ENCODE results near the gene OR2F1.

OR2F1 gene, protein sequence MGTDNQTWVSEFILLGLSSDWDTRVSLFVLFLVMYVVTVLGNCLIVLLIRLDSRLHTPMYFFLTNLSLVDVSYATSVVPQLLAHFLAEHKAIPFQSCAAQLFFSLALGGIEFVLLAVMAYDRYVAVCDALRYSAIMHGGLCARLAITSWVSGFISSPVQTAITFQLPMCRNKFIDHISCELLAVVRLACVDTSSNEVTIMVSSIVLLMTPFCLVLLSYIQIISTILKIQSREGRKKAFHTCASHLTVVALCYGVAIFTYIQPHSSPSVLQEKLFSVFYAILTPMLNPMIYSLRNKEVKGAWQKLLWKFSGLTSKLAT

DNA sequence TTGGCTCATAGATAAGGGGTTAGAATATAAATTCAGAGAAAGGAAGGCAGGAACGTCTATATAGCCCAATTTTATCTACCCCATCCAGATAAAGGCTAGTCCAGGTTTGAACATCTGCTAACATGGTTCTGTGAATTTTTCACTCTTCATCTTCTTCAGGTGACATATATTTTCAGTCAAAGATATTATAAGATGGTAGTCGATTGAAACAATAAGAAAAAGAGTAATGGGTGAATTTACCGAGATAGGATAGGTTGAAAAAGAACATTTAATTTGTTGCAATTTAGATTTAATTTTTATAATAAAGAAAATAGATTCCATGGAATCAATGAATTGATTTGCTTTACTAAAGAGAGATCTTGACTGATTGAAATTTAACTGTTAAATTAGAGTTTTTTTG, at the start of gene OR2F1:
Gene OR2F1 (plus strand): TSS at position 301 of the 400 bp plus-strand sequence. CDS start 5,127 bp downstream, outside the sequence.
- no peak for DNase-seq

DNA sequence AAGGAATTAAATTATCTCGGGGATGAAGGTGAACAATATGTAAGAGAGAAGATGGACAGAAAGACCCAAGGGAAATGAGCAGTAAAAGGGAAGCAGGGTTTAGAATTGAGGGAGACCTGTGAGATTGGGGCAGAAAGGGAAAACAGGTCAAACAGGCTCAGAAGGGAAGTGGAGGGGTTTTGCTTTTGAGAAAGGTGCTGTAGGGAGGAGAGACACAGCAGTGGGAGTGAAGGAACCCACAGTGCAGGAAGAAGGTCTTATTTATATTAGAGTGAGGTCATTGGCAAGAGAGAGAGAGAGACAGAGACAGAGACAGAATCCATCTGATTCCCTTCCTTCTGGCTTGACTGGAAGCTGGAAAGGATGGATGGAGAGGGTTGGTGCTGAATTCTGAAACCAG, 49.1 kb upstream of the OR2F1 start:
- no peak for DNase-seq

DNA sequence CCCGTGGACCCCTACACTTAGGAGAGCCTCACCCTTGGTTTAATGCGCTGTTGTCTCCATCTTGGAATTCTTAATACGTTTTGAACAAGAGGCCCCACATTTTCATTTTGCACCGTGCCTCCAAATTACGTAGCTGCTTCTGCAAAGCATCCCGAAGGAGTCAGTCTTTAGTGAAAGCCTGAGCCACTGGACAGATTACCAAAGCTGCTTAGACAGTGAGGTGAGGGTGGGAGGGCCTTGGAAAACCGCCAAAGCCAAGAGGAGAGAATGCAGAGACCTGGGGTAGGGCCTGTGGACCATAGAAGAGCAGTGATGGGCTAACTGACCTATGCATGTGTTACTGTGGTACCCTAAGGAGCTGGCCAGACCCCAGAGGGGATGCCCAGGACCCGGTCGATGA, 48.5 kb upstream of the OR2F1 start:
- DNase-seq = no peak

DNA sequence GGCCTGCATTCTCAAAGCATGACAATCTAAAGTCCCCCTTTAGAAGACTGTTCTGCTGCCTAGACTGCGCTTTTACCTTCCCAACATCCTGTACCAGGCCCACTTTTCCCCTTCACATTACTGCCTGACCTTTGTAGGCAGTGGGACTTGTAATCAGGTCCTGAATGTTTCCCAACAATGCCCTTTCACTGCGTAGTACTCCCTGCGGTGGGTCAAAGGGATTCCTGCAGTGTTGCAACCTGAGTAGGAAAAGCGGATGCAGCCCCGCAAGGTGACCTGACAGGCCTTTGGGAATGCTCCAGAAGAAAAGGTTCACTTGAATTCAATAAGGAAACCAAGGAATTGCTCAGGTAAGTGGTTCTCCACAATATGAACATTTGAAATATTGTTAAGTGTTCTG, 47.7 kb upstream of the OR2F1 start:
- no peak for DNase-seq

DNA sequence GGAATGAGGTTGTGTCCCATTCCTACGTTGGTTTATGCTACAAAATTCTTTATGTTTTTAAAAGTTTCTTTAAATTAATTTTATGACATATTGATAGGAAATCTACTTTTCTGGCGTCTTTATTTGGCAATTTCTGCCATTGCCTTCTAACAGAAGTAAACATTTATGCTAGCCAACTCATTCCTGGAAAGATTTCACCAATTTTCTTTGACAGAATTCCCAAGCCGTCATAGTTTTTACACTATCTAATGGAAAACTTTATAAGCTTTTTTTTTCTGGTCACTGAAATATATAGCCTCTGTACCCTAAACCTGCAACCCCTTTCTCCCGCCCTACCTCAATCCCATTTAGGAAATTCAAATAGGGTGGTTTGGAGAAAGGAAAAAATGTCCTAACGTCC, 46.5 kb upstream of the OR2F1 start:
- no peak for DNase-seq

DNA sequence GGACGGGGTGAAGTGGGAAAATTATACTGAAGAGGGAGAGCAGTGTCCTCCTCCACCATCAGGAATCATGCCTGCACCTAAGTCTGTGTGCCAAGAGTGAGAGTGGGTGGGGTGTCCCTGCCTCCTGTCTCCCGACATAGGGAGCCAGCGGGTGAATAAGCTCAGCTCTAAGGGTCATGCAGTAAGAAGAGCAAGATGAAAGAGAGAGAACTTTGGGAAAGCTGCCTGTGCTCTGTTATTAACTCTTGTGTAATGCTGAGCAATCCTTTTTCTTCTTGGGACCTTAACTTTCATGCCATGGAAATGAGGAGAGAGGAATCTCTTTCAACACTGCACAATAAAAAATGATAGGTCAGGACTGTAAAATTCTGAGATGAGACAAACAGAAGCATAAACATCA, 44.8 kb upstream of the OR2F1 start:
- DNase-seq = no peak

DNA sequence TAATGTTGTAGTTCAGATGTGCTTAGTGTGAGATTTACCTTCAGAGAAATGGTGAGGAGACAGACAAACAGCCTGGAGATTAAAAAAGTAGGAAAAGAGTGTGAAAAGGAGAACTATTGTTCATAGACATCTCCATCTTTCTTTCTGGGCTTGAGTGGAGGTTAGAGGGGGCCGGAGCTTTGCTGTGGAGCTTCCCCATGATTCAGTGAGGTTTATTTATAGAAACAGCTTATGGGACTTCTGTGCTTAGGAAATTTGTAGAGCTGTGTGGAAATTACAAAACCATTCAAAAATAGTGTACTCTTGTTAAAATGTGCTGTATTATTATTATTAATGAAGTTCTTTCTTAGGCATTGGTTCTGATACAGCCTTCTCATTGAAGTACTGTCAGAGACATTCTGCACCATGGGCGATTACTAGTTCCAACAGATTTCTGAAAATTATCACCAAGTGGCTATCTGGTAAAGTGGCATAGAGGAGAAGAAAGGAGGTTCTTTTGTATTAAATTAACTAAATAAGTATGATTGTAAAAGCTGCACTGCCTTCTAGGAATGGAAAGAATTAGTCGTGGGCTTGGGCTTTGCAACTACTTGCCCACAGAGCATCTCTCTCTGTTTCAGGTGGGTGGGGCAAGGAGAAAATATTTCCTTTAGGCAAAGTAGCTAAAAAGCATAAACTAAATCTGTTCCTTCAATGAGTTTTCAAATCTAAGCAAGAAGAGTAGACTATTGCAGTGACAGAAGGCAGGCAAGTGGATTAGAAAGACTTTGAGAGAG, 44.0 kb upstream of the OR2F1 start:
- no peak for DNase-seq

DNA sequence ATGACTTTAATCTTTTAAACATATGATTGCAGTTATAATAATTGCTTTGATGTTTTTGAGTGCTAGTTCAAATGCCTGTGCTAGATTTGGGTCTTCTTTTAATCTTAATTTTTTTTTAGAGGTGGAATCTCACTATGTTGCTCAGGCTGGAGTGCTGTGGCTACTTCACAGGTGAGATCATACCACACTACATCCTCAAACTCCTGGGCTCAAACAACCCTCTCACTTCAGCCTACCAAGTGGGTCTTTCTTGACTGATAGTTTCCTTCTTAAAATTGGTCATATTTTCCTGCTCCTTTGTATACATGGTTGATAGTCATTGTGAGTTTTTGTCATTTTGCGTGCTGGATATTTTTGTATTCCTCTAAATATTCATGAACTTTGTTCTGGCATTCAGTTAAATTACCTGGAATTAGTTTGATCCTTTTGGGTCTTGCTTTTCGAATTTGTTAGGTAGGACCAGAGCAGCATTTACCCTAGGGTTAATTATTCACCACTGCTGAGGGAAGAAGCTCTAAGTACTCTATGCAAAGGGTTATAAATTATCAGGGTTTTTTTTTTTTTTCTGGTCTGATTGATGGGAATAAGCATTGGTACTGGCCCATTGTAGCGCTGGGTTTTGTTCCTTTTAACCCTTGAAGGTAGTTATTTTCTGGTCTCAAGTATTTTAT, 40.6 kb upstream of the OR2F1 start:
- no peak for DNase-seq

DNA sequence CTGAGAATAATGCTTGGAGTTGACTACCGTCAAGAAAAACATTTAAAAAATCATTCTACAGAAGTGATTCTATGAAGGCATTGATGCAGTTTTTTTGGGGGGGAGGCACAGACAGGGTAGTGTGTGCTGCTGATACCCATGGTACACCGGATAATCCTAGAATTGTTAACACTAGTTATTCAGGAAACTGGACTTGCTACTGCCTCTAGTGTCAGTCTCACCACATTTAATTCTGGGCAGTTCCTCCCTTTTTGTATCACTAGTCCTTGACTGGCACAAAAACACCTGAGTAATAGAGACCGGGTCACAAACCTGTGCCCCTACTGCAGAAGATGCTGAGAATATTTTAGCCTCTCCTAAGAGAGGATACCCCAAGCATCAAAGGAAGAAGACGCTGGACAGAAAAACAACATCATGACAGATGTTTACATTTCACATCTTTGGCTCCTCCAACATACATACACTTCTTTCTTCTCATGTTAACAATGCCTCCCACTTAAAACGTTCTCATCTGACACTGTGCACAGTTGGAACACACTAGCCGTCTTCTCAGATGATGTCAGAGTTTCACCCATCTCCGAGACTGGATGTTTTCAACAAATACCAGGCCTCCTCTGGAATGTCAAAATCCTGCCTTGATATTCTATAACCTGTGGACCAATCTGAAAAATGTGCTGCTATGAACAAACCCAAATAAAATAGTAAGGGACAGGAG, 39.5 kb upstream of the OR2F1 start:
- DNase-seq = no peak

DNA sequence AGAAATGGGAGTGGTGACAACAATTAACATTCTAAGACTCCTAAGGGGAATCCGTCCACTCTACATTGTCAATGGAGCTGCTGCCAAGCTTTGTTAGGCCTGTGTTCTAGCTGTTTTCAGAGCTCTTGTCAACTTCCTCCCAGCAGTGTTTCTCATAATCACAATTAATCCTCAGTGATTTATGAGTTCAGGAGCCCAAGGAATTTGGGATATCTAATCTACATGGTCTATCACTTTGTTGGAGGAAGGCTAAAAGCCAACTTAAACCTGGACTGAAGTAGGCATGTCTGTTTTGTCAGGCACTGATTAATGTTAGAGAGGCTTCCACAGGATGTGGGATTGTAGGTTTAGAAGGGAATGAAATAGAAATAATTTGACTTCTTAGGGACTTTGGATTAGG, 29.8 kb upstream of the OR2F1 start:
- no peak for DNase-seq

DNA sequence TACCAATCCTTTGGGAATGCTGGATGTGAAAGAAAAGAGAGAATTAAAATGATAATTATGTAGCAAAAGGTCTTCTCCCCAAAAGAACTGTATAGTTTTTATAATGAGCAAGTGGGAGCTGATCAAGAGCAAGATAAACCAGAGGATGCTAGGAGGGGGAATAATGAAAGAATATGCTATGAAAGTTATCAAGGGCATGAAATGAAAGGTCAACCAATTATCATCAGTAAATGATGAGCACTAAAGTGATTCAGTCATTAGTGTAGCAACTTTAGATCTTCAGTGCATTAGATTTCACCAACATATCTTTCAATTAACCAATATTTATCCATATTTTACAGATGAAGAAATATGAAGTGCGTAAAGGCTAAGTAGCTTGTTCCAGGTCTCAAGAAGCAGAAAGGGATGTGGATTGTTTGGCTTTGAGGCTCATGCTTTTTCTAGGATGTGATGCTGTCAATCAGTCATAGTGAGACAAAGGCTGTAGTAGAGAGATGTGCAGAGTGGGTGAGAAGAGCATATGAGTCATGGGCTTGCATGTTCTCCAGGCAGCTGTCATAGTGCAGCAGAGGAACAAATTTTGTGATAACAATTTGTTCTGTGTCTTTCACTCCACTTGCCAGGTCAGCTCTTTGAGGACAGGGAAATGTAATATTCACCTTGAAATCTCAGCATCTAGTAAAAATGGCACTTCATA, 25.3 kb upstream of the OR2F1 start:
- no peak for DNase-seq

DNA sequence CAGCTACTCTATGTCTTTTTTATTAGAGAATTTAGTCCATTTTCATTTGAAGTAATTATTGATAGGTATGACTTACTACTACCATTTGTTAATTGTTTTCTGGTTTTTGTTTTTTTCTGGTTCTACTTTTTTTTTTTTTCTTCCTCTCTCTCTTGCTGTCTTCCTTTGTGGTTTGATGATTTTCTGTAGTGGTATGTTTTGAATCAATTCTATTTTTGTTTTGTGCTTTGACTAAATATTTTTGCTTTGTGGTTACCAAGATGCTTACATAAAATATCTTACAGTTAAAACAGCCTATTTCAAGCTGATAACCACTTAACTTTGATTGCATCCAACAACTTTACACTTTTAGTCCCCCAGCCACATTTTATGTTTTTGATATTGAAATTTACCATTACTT, 22.9 kb upstream of the OR2F1 start:
- no peak for DNase-seq

DNA sequence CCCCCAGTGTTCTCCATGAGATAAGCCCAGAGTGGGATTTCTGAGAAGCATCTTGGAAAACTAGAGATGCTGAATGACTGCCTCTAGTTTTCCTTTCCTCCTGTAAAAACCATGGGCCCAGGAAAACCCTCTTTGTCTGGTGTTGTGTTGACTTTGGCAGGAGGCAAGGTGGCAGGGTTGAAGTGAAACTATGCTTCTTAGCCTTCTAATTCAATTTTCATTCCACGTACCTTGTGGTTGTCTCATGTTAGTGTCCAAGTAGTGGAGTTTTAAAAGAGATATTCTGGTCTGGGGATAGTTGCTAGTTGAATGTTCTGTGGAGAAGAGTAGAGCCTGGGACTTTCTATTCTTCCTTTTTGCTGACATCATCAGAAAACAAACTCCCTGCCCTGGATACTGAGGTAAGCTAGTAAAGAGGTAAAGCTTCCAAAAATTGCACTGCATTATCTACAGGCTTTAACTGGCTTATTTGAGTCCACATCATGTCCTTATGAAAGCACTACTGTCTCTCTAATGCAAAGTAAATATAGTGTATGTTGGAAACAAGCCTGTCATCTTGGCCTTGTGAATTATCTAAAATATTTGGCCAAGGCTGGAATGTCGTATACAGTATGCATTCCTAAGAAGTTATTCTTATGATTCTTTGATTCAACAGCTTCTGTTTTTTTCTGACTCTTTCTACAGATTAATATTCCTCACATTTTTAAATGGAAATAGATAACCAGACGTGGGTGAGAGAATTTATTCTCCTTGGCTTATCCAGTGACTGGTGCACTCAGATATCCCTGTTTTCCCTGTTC, 19.9 kb upstream of the OR2F1 start, which contains the start of gene OR2F2:
Gene OR2F2 (plus strand): TSS at position 708 of the 800 bp plus-strand sequence. CDS start 0 bp downstream, at position 708.
- no peak for DNase-seq

DNA sequence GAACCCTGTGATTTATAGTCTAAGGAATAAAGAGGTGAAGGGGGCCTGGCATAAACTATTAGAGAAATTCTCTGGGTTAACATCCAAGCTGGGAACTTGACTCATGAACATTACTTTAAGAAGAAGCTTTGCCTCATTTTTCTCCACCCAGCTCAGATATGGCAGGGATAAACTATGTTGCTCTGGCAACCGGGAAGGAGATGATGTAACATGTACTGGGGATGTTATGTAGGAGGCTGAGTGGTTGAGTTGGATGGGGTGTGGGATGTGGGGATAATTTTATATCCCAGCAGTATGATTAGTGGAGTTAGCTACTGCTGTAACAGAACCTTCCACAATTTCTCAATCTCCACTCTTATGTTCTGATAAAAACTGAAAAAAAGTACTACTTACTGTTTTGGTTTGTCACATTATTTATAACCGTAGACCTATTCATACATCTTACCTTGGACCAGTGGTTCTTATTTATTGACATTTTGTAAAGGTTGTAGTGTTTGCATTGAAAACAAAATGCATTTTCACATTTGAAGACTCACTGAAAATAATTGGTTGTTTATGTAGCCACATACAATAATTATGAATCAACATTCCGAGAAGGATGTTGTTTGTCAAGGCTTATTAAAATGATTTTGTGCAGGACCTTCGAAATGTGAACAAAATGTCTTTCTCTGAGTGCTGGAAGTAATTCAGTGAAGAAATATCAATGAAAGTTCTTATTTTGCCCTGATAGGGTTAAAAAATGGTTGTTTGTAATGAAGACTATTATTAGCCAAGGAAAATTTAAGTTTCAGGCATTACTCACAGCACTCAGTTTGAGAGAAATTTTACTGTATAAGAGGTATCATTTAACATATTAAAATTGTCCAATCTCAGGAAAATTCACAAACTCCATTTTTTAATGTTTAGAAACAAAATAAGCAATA, 18.3 kb upstream of the OR2F1 start:
- no peak for DNase-seq

DNA sequence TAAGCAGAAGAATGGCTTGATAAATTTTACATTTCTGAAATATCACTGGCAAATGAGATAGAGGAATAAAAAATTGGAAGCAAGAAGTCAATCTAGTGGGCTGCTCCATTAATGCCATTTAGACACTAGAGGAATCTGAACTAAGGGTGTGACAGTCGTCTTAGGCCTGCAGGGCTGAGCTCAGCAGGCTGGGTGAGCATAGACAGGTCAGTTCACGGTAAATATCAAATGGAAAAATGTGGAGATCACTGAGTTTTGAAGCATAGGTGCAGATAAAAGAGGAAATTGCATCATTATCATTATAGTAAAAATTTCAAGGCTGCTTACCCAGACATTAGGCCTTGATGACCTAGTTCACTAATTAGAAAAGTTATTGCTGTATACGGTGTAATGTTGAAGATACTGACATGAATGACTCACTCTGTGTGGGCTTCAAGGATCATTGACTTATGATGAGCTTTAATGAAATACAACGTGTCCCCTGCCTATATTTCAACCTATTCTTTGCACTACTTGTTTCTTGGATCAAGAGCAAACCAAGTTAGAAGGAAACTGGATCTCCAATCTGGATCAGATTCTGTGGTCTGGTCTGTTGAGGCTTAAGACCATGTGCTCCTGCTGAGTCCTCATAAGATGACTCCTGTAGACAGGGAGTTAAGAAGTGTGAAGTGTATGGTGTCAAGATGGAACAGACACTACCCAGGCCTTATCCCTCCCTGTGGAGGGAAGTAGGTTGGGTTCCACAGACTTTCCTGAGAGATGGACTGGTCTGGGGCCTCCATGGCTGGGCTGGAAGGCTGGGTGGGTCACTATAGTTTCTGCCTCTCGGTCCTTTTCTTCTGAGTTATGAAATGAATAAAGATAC, 16.0 kb upstream of the OR2F1 start:
- DNase-seq = no peak

DNA sequence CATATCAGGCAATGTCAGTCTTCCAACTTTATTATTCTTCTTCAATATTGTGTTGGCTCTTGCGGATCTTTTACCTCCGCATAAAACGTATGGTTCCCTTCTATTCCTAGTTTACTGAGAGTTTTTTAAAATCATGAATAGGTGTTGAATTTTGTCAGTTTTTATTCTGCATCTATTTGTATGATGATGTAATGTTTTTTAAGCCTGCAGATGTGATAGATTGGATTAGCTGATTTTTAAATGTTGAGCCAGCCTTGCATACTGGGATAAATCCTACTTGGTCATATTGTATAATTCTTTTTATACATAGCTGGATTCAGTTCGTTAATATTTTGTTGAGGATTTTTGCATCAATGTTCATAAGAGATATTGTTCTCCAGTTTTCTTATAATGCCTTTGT, 9.2 kb upstream of the OR2F1 start:
- no peak for DNase-seq

DNA sequence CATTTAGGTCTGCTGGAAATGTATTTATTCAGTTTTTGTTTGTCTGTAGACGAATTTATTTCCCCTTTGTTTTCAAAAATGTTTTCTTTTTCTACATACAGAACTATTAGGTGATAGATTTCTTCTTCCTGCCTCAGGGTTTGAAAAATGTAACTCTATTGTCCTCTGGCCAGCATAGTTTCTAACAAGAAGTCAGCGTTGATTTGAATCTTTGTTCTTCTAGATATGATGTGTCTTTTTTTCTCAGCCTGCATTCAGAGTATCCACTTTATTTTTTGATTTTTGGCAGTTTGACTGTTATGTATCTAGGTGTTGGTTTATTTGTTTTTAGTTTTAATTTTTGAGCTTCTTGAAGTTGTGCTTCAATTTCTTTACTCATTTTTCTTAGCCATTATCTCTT, 7.5 kb upstream of the OR2F1 start:
- DNase-seq = no peak

DNA sequence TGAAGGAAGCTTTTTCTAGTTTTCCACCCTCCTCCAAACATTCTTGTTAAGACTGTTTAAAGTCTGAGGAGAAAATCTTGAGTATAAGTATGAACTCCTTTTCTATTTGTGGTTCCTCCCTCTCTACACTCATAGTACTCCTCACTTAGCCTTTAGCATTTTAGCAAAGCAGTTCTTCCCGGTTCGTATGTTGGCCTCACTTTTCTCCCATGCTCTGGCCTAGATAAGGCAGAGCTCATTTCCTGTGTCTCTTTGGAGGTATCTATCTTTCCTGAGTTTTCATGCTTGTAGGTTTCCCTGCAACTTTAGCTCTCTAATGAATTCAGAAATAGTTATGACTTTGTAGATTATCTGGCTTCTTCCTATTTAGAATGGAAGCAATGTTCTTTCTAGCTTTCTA, 5.9 kb upstream of the OR2F1 start:
- DNase-seq = no peak

DNA sequence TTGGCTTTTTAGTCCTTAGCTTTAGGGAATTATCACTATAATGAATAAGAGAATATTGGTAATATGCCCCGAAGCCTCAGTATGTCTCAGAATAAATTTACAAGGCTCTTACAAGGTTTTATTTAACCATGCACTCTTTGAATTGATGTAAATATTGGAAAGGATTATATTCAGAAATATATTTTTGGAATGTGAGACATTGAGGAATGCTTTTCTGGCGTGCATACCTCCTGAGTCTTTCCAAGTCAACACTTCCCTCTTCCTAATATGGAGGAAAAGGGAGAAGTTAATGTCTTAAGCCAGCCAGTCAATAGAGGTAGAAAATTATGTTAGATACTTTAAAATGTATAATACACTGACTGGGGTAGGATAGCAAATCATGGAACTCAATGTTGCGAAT, 1.2 kb upstream of the OR2F1 start:
- no peak for DNase-seq

DNA sequence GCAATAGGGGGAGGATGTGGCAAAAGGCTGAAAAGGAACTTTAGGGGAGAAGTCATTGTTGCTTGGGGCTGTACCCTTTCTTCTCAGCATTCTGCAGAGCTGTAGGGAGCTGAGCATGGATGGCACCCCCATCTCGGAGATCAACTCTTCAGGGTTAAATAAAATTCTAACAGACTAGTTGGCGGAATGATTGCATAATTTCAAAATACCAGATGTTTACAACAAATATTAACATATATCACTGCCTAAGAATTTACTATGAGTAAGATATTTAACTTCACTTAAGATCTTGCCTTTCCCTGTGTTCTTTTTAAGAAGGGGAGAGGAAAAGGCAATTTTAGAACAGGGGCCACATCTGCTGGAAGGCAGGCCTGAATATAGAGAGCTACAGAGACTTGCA, 509 bp upstream of the OR2F1 start:
- no peak for DNase-seq

Measured in CD4-positive, alpha-beta T cell treated with Interleukin-15 for 1 hour (primary cell).